GM23338 (cell line): ENCODE measurements around the gene UVRAG. TPM values are rescaled to one million over a fixed set of nuclear protein-coding genes. Genes with fewer than 3 reads are reported as not detected.

Source experiments
- ATAC-seq: fragments of 200-7000 bp; cut with Tn5 transposase; 3 replicates; pipeline ENCODE4 v1.9.1; 2020
- DNase-seq: peaks from one replicate; pipeline ENCODE4 v3.0.0-alpha.2; 2015; ENCODE audit warnings: low spot score
- H2AFZ ChIP-seq: fragments of 200-600 bp; sonication (generic); 2 replicates; pipeline ENCODE4 v1.8.0; 2016; ENCODE audit warnings: antibody characterized with exemption, mild to moderate bottlenecking, moderate library complexity
- H3F3A ChIP-seq: fragments of 200-600 bp; sonication (generic); replicated peaks from 2 replicates; pipeline ENCODE4 v1.8.0; 2017; ENCODE audit warnings: antibody characterized with exemption, mixed run types, low read depth
- H3K27ac ChIP-seq: fragments of 200-600 bp; sonication (generic); 2 replicates; pipeline ENCODE4 v1.6.1; 2016; ENCODE audit warnings: low read depth
- H3K27me3 ChIP-seq: fragments of 200-600 bp; sonication (generic); 2 replicates; pipeline ENCODE4 v1.8.0; 2016; ENCODE audit warnings: mild to moderate bottlenecking, mixed run types, moderate library complexity; ENCODE audit not compliant: insufficient read depth
- H3K36me3 ChIP-seq: fragments of 200-600 bp; sonication (generic); 2 replicates; pipeline ENCODE4 v1.8.0; 2016; ENCODE audit warnings: mild to moderate bottlenecking; ENCODE audit not compliant: insufficient read depth
- H3K4me1 ChIP-seq: fragments of 200-600 bp; sonication (generic); 2 replicates; pipeline ENCODE4 v1.8.0; 2016; ENCODE audit warnings: mild to moderate bottlenecking, moderate library complexity; ENCODE audit not compliant: insufficient read depth
- H3K4me2 ChIP-seq: fragments of 200-600 bp; sonication (generic); 2 replicates; pipeline ENCODE4 v1.7.1; 2017; ENCODE audit warnings: mixed run types
- H3K4me3 ChIP-seq: fragments of 200-600 bp; sonication (generic); 2 replicates; pipeline ENCODE4 v1.6.1; 2016; ENCODE audit warnings: mixed run types
- H3K79me2 ChIP-seq: fragments of 200-600 bp; sonication (generic); replicated peaks from 2 replicates; pipeline ENCODE4 v1.8.0; 2017; ENCODE audit warnings: mild to moderate bottlenecking; ENCODE audit not compliant: insufficient read depth
- H3K9me2 ChIP-seq: fragments of 200-600 bp; sonication (generic); 2 replicates; pipeline ENCODE4 v1.8.0; 2017; ENCODE audit not compliant: insufficient read depth
- H4K20me1 ChIP-seq: fragments of 200-600 bp; sonication (generic); replicated peaks from 2 replicates; pipeline ENCODE4 v1.8.0; 2017; ENCODE audit warnings: mild to moderate bottlenecking; ENCODE audit not compliant: insufficient read depth
- H3K27ac Mint-ChIP-seq: 2 replicates; pipeline ENCODE4 v1.8.0; 2020; ENCODE audit warnings: inconsistent platforms, mild to moderate bottlenecking, moderate library complexity, mixed read lengths
- H3K27me3 Mint-ChIP-seq: 3 replicates; pipeline ENCODE4 v1.8.0; 2022; ENCODE audit warnings: low read depth, mild to moderate bottlenecking, moderate library complexity, mixed read lengths, inconsistent platforms; ENCODE audit not compliant: insufficient read depth, poor library complexity
- H3K36me3 Mint-ChIP-seq: 3 replicates; pipeline ENCODE4 v1.8.0; 2021; ENCODE audit warnings: low read depth, mild to moderate bottlenecking, inconsistent platforms, moderate library complexity, mixed read lengths
- H3K4me1 Mint-ChIP-seq: 3 replicates; pipeline ENCODE4 v1.8.0; 2020; ENCODE audit warnings: mild to moderate bottlenecking, inconsistent platforms, mixed read lengths
- H3K4me3 Mint-ChIP-seq: 3 replicates; pipeline ENCODE4 v1.8.0; 2021; ENCODE audit warnings: moderate library complexity, mild to moderate bottlenecking, inconsistent platforms, mixed read lengths
- H3K9me3 Mint-ChIP-seq: 3 replicates; pipeline ENCODE4 v1.8.0; 2020; ENCODE audit warnings: moderate library complexity, mild to moderate bottlenecking, inconsistent platforms, mixed read lengths
- CTCF ChIP-seq, 2 experiments: fragments of 200-600 bp in 1 of 2; sonication (generic) in 1 of 2; conservative IDR thresholded peaks; 2 replicates each; pipeline versions ENCODE4 v1.5.1 to v1.6.1; 2016 to 2017; ENCODE audit warnings: antibody characterized with exemption in 2 of 2, low read depth in 2 of 2, mild to moderate bottlenecking in 2 of 2, moderate library complexity in 1 of 2
- ETS1 ChIP-seq: IDR thresholded peaks from 2 replicates; pipeline ENCODE4 v1.6.1; 2016; ENCODE audit warnings: antibody characterized with exemption
- EZH2 ChIP-seq: fragments of 200-600 bp; sonication (generic); IDR thresholded peaks from one replicate; pipeline ENCODE4 v1.8.0; 2017; ENCODE audit warnings: antibody characterized with exemption, mild to moderate bottlenecking, low read depth; ENCODE audit not compliant: unreplicated experiment
- EZH2phosphoT487 ChIP-seq: fragments of 200-600 bp; sonication (generic); IDR thresholded peaks from one replicate; pipeline ENCODE4 v1.8.1; 2018; ENCODE audit warnings: antibody characterized with exemption; ENCODE audit not compliant: unreplicated experiment
- JUNB ChIP-seq: IDR thresholded peaks from one replicate; pipeline ENCODE4 v1.6.1; 2016; ENCODE audit warnings: antibody characterized with exemption; ENCODE audit not compliant: unreplicated experiment
- NANOG ChIP-seq: IDR thresholded peaks from 2 replicates; pipeline ENCODE4 v1.6.1; 2016; ENCODE audit warnings: antibody characterized with exemption, borderline replicate concordance
- POLR2AphosphoS5 ChIP-seq: IDR thresholded peaks from 2 replicates; pipeline ENCODE4 v1.6.1; 2016; ENCODE audit warnings: antibody characterized with exemption, low read depth
- REST ChIP-seq: IDR thresholded peaks from one replicate; pipeline ENCODE4 v1.6.1; 2018; ENCODE audit warnings: antibody characterized with exemption; ENCODE audit not compliant: unreplicated experiment
- STAT1 ChIP-seq: IDR thresholded peaks from one replicate; pipeline ENCODE4 v1.6.1; 2016; ENCODE audit warnings: antibody characterized with exemption; ENCODE audit not compliant: unreplicated experiment
- ZNF114 ChIP-seq: fragments of 250-450 bp; sonication (Bioruptor Pico); IDR thresholded peaks from 2 replicates; pipeline ENCODE4 v1.5.0; 2020; ENCODE audit warnings: mild to moderate bottlenecking, moderate library complexity
- ZNF331 ChIP-seq: fragments of 250-450 bp; sonication (Bioruptor Pico); IDR thresholded peaks from 2 replicates; pipeline ENCODE4 v1.5.0; 2020; ENCODE audit warnings: low read depth, mild to moderate bottlenecking, moderate library complexity
- ZNF462 ChIP-seq: fragments of 250-450 bp; sonication (Bioruptor Pico); IDR thresholded peaks from 2 replicates; pipeline ENCODE4 v1.5.0; 2020; ENCODE audit warnings: mild to moderate bottlenecking, moderate library complexity
- polyA plus RNA-seq: library from polyadenylated mRNA; unstranded; fragments of >200 nt; fragmentation: Nextera tagmentation; extraction: Ambion mirVana; gene quantifications from 2 replicates; pipeline ENCODE4 v1.2.1, GENCODE V29; 2016
- total RNA-seq: library from RNA; depleted of rRNA; stranded (reverse); fragments of >200 nt; shearing (Covaris generic); gene quantifications from 2 replicates; pipeline ENCODE4 v1.2.3, GENCODE V29; 2014

Gene UVRAG
- total and polyA plus RNA-seq, 2 experiments from 2014 or later, result 15.3 to 17.4 TPM

- TF ChIP-seq ZNF462 (CRISPR knock-in tag), result no peak
- TF ChIP-seq EZH2phosphoT487, result no peak
- TF ChIP-seq ETS1, result no peak
- no peak for TF ChIP-seq CTCF (conservative IDR thresholded peaks at IDR 0.05; ENCODE audit: low read depth in 2 of 2)
- TF ChIP-seq EZH2, result no peak
- TF ChIP-seq JUNB, result no peak
These were observed 129.5 kb downstream of the UVRAG start (continued) for GRCh38 chr11:75944515-75944914.

GRCh38 chr11:75945446-75945845 lies 130.4 kb downstream of the UVRAG start:
- Mint-ChIP-seq H3K4me1 (peaks cover 21% of the 10 kb centered on the region), H3K9me3 (no peaks in the 10 kb centered on the region), H3K36me3 (no peaks in the 10 kb centered on the region), H3K27ac (peak overlapping the region; percentile 17; the same call in 1 of the 2 replicates), H3K27me3 (no peaks in the 10 kb centered on the region), H3K4me3 (no peak overlapping the region)
- Histone ChIP-seq H3K4me1 (peaks cover 23% of the 10 kb centered on the region; the same call in 1 of the 2 replicates), H3K4me2 (no peak overlapping the region), H3K27ac (no peak overlapping the region), H3K79me2 (no peaks in the 10 kb centered on the region), H4K20me1 (peaks cover 9% of the 10 kb centered on the region), H3F3A (no peaks in the 10 kb centered on the region), H3K9me2 (no peaks in the 10 kb centered on the region), H3K36me3 (no peaks in the 10 kb centered on the region), H2AFZ (no peak overlapping the region), H3K4me3 (no peak overlapping the region), H3K27me3 (no peaks in the 10 kb centered on the region)
- ATAC-seq (no peak), DNase-seq (no peak)
- no peak for TF ChIP-seq ETS1
- TF ChIP-seq STAT1, result no peak
- no peak for TF ChIP-seq JUNB
- TF ChIP-seq NANOG, result no peak
- no peak for TF ChIP-seq ZNF331
- TF ChIP-seq REST, result no peak
- no peak for TF ChIP-seq EZH2phosphoT487
- no peak for TF ChIP-seq ZNF114
- no peak for TF ChIP-seq POLR2AphosphoS5
